ENCODE measurements around the gene GOLGA2.

- TF ChIP-seq CTCF (conservative IDR thresholded peaks at IDR 0.05; ENCODE audit: low read length) (no peak), EZH2phosphoT487 (IDR thresholded peaks at IDR 0.05; ENCODE audit: borderline replicate concordance, low read depth, low read length) (no peak)
These were observed 49.4 kb downstream of the GOLGA2 start for GRCh38 chr9:128226412-128226801.

Data from OCI-LY7 (cell line).